HG02623 (cell line): ENCODE data around the gene UFL1.
"Not testable (repeated sequence)": the region's sequence is repeated elsewhere in the genome, so short reads cannot be mapped to it uniquely, and the experiment has no call there.

Experiments
- ATAC-seq: cut with Tn5 transposase; IDR thresholded peaks from one replicate; pipeline ENCODE4 v1.9.1; 2021; ENCODE audit warnings: moderate library complexity; ENCODE audit not compliant: unreplicated experiment

UFL1 gene

GRCh38 chr6:96521644-96522464, at the start of gene UFL1:
Gene UFL1 (plus strand): TSS chr6:96521806. CDS start chr6:96521874, 68 bp downstream.
- ATAC-seq = peak; percentile 96

GRCh38 chr6:96472291-96472690, 49.3 kb upstream of the UFL1 start:
- ATAC-seq = not testable (repeated sequence)

- ATAC-seq = no peak
These were observed 42.9 kb upstream of the UFL1 start for GRCh38 chr6:96478695-96479094.

GRCh38 chr6:96491926-96492325, 29.7 kb upstream of the UFL1 start:
- no peak for ATAC-seq

- ATAC-seq = no peak
These were observed 21.8 kb upstream of the UFL1 start for GRCh38 chr6:96499781-96500180.

GRCh38 chr6:96502915-96503314, 18.7 kb upstream of the UFL1 start:
- no peak for ATAC-seq

- ATAC-seq = no peak
These were observed 16.2 kb upstream of the UFL1 start for GRCh38 chr6:96505363-96505762.

- no peak for ATAC-seq
These were observed 12.3 kb upstream of the UFL1 start for GRCh38 chr6:96509281-96509680.

- ATAC-seq = no peak
These were observed 1.2 kb upstream of the UFL1 start for GRCh38 chr6:96520171-96521115.

- ATAC-seq = no peak
These were observed 331 bp upstream of the UFL1 start for GRCh38 chr6:96521306-96521643.

- ATAC-seq = peak; percentile 27
These were observed 931 bp downstream of the UFL1 start for GRCh38 chr6:96522465-96523009.

DNA sequence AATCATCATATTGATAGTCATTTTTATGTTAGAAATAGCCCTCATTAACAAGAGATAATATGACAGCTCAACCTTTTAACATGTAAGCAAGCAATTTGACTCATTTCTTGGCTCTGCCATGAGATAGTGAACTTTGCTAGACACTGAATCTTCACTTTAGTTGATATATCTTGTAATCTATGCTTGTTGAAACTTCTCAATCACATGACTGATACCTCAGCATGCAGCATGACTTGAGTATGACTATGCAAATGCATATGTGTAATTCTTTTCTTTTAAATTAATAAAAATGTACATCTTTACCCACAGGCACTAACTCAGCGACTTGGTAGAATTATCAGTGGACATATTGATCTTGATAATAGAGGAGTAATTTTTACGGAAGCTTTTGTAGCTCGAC, 6.6 kb downstream of the UFL1 start:
- ATAC-seq = no peak

- no peak for ATAC-seq
These were observed 10.8 kb downstream of the UFL1 start for GRCh38 chr6:96532399-96532798.

GRCh38 chr6:96537726-96538125, 16.1 kb downstream of the UFL1 start:
- no peak for ATAC-seq

DNA sequence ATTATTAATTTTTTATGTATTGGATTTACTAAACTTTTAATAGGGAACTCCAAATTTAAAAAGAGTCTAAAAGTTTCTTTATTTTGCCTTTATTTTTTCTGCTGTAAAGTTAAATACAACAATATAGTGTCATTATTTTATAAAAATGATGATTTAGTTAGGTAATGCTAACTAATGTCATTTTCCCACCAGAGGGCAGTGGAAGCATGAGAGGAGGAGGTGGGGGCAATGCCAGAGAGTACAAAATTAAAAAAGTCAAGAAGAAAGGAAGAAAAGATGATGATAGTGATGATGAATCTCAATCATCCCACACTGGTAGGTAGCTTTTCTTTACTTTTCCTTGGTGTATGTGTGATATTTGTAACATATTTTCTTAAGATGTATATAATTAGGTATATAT, 21.1 kb downstream of the UFL1 start:
- peak; percentile 48 for ATAC-seq

DNA sequence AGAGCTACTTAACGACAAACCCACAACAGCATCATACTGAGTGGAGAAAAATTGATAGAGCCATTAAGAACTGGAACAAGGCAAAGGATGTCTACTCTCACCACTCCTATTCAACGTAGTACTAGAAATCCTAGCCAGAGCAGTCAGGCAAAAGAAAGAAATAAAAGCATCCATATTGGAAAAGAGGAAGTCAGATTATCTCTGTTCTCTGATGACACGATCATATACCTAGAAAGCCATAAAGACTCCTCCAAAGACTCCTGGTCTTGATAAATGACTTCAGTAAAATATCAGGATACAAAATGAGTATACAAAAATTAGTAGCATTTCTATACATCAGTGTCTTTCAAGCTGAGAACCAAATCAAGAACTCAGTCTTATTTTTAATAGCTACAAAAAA, 24.3 kb downstream of the UFL1 start:
- no peak for ATAC-seq

- ATAC-seq = no peak
These were observed 26.0 kb downstream of the UFL1 start for GRCh38 chr6:96547654-96548053.

GRCh38 chr6:96554558-96554957, 33.0 kb downstream of the UFL1 start:
- no peak for ATAC-seq

- ATAC-seq = not testable (repeated sequence)
These were observed 38.1 kb downstream of the UFL1 start for GRCh38 chr6:96559740-96560139.

DNA sequence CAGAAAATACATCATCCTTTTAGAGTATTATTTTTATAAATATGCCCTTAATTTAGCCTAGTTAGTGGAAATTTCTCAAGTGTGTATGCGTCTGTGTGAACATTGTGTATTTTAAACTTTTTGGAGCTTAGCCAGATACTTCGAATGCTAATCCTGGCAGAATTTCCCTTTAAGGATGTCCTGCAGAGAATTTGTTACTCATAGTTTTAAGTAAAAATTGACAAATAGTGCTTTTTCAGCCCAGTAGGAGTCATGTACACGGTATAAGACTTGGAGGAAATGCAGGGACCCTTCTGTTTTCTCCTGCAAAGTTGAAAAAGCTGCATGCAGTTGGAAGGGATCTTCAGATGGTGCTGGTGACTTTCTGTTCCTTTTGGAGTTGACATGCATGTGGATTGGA, 41.3 kb downstream of the UFL1 start, which contains the start of gene FHL5:
Gene FHL5 (plus strand): TSS at position 243 of the 400 bp plus-strand sequence. CDS start 40,486 bp downstream, outside the sequence.
- no peak for ATAC-seq

- no peak for ATAC-seq
These were observed 42.2 kb downstream of the UFL1 start for GRCh38 chr6:96563853-96564252.
